ENCODE results near the gene SLC30A2.

Gene SLC30A2

DNA sequence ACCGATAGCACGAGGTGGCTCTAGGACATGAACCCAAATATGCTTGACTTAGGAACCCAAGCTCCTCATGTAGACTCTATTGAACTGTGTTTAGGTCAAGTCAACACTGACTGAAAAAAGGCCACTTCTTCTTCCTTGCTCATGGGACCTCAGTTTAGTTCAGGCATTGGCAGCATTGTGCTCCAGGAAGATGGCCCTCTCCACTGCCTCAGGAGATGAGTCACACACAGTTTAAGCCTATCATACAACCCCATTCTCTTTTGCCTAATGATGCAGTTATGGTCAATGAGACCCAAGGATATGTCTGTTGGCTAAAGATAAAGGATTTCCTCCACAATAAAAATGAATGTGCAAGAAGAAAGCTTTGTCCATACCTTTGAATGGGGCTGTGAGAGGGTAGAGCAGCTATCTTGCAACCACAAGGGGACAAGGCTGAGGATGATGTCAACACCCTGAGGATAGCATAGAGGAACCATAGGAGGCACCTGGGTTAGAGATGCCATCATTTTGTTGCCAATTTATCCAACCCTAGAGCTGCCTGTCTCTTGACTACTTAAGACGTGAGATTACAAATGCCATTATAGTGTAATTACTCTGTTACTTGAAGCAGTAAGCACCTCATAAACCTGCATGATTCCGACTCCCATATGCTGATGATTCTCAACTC lies 24.5 kb upstream of the SLC30A2 start:
- DNase-seq: no peak

DNA sequence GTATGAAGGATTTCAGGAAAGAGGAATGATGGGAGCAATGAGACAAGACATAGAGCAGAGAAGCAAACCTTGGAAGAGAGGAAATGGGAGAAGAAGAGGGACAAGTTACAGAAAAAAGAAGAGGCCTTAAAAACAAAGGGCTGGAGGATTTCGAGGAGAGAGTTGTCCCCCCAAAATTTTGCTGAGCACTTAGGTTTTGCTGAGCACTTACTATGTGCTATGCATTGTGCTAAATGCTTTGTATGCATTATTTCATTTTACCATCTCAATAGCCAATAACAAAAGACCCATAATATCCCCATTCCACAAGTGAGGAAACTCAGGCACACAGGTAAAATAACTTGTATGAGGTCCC lies 24.0 kb upstream of the SLC30A2 start:
- DNase-seq: no peak

DNA sequence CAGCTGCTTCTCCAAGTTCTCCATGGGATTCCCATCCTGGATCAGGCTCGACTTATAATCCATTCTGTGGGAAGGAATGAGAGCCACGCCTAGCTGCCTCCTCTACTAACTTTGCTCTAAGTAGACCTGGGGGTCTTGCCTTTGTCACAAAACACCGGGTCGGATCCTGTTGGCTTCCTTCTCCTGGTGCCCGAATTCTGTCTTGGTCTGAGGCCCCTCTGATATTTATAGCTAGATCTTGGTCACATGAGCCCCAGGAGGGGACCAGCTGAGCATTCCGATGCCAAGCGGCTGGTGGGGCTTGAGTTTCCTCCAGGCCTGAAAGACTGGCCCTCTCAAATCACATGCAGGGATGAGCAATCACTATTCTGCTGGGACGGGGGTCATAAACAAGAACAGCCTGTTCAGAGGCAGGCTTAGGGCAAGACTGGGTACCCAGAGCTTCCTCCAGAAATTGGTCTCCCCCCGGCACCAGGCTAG lies 21.6 kb upstream of the SLC30A2 start, which contains the start of gene TRIM63:
Gene TRIM63, minus strand, starts transcription at position 199 of the 480 bp plus-strand sequence. Its CDS starts 136 bp downstream, at position 63.
- DNase-seq: no peak

DNA sequence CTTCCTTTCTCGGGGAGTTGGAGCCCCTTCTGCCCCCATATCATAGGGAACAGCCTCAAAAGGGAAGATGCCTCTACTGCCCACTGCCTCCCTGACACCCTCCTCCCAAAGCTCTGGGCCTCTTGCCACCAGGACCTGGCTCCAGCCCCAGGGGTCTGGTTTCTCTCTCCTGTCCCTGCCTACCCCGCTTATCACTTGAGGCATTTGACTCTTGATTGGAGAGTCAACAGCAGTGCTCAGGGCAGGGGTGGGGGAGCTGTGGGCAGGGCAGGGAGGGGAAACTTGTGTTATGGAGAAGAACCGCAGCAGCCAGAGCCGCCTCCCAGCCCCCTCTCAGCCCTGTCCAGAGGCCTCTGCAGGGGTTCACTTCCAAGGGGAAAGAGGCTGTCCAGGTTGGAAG lies 20.9 kb upstream of the SLC30A2 start:
- no peak for DNase-seq

DNA sequence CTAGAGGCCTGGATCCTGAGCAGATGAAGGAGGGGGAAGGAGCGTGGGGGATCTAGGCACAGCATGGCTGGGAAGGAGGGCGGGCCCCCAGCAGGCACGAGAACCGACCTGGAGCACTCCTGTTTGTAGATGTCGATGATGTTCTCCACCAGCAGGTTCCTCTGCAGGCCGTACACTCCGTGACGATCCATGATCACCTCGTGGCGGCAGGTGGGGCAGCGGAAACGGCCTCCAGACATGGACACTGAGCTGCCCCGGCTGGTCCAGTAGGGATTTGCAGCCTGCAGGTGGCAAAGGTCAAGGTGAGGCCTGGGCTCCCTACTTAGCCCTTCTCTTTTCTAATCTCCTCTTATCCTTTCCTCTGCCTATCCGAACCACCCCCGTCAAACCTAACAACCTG lies 20.2 kb upstream of the SLC30A2 start:
- no peak for DNase-seq

DNA sequence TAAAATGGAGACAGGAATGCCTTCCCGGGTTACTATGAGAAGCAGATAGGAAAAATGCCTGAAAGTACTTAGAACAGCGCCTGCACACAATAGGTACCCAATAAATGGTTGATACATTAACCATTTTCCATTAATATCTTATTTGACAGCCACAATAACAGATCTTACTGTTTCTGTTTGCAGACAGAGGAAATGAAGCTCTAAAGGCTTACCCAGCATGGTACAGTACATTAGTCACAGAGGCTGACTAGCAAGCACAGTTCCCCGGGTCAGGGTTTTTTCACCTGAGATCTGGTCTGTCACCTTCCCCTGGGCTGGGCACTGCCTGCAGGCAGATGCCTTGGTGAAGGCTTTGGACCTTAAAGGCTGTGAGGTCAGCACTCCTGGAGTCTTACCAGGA lies 18.6 kb upstream of the SLC30A2 start:
- DNase-seq: no peak

DNA sequence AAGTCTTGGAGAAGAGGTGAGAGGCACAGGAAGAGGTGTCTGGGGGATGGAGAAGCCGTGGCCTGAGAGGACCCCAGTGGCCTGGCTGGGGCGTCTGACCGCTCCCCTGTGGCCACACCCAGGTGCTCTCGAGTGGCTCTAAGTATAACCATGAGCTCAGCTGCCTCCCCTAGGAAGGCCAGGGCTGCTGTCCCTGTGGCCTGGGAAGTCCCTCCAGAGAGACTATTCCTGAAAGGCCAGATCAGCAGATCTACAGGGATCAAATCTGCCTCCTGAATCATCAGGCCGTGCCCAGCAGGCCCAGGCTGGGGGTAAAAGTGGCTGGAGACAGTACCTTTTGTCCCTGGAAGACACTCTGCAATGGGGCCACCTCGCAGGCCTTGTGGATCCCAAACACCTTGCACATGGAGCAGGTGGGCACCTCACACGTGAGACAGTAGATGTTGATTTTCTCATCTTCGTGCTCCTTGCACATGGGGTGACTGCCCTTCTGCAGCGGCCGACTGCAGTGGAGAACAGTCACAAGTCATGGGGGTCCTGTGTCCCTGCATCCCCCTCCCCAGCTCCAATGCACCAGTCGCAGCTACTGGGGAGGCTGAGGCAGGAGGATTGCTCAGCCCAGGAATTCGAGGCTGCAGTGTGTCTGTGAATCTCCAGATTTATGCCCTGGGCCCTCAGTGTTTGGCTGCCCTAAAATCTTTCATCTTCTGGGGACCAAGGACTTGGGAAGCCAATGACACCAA lies 15.1 kb upstream of the SLC30A2 start:
- no peak for DNase-seq

DNA sequence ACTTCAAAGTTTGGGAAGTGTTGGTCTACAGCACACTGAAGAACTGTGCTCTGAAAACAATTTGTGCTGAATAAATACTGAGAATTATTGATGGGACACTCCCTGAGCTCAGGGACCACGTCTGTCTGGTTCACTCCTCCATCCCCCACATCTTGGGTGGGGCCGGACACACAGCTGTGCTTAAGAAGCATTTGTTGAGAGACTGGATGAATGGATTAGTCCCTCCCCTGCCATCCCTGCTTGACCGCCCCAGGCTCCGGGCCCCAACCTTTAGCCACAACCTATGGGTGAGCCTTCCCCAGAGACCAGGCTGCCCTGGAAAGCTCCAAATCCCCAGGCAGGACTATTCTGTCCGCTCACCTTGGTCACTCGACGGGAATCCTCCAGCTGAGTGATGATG lies 14.0 kb upstream of the SLC30A2 start:
- no peak for DNase-seq

DNA sequence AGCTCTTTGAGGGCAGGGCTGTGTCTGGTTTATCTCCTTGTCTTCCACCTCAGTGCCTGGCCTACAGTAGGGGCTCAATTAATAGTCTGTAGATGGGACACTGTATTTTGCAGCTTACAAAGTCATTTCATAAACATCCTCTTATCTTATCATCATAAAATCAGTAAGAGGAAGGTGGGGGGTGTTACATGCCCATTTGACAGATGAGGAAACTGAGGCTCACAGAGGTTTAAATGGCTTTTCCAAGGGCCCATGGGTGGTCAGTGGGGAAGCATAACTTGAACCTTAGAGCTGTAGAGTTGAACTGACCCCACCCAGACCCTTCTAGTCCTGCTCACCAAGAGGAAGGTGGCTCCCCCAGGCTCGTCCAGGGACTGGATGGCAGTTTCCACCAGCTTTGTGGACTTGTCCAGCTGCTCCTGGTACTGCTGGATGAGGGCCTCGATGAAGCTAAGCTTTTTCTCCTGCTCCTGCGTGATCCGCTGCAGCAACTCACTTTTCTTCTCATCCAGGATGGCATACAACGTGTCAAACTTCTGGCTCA lies 12.2 kb upstream of the SLC30A2 start:
- DNase-seq: no peak

DNA sequence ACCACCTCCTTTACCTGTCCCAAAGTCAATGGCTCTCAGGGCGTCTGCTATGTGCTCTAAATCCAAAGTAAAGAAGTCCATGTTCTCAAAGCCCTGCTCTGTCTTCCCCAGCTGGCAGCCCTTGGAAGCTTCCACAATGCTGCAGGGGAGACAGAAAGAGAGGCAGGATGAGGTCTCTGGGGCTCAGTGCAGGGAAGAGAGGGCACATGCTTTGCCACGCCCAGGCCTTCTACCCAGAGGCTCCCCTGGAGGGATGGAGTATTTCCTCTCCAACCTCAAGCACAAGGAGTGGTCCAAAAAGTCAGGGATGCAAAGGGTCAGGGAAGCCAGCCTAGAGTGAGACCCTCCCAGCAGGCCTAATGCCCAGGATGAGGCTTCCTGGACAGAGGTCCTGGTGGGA lies 11.3 kb upstream of the SLC30A2 start:
- DNase-seq: no peak

DNA sequence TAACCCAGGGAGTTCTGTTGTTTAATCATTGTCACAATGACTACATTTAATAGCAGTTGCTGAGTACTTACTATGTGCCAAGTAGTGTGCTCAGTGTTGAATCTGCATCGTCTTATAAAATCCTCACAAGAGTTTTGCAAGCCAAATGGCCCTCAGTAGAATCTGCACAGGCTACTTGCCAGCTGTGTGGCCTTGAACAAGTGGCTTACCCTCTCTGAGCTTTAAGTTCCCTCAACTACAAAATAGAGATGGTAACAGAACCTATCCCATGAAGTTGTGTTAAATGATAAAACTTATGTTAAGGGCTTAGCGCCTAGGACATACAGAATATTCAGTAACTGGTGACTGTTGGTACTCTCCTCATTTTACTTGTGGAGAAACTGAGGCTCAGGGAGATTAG lies 9.1 kb upstream of the SLC30A2 start:
- DNase-seq: no peak

DNA sequence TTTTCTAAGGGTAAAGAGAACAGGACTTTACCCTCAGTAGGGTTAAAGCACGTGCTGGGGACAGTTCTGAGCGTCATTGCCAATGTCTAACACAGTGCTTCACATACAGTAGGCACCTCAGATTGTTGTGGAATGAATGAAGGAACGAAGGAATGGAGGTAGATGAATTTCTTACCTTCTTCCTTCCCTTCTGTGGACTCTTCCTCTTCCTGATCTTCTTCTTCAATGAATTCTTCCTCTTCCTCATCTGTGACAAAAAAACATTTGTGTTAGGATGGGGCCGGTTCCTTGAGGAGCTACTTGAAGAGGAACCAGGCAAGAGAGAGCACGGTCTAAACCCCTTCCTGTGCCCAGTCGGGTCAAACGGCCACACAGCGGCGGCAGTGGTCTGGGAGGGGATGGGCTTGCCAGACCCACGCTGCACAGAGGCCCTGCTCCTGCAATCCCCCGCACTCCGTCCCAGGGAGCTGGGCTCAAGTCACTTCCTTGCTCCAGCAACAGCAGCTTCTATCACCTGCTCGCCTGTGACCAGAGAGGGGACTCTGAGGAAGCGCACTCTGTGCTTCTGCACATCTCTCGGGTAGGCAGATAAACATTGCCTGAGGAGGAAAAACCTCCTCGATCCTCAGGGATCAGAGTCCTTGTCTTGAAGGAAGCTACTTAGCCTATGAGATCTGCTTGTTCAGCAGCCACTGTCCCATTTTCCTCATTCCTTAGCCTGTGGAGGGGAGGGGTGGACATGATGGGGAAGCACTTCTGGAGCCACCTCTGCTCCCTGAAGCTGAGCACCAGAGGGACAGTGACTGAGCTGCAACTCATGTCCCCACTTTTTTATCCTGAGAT lies 8.0 kb upstream of the SLC30A2 start:
- no peak for DNase-seq

DNA sequence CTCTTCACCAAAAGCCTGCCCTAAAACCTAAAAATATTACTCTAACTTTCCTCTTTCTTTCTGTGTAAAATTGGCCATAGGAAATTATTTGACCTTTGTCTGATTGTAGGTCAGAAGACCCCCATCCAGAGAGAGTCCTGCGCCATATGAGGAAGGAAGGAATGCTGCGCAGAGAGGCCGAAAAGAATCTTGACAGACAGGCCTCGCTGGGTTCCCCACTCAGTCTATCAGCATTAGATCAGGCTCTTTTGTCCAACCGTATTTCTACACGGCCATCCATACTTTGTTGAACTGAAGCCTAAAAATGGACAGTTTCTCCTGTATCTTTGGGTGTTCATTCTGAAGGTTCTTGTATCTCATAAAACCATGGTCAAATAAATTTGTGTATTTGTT lies 4.3 kb upstream of the SLC30A2 start:
- DNase-seq: no peak

DNA sequence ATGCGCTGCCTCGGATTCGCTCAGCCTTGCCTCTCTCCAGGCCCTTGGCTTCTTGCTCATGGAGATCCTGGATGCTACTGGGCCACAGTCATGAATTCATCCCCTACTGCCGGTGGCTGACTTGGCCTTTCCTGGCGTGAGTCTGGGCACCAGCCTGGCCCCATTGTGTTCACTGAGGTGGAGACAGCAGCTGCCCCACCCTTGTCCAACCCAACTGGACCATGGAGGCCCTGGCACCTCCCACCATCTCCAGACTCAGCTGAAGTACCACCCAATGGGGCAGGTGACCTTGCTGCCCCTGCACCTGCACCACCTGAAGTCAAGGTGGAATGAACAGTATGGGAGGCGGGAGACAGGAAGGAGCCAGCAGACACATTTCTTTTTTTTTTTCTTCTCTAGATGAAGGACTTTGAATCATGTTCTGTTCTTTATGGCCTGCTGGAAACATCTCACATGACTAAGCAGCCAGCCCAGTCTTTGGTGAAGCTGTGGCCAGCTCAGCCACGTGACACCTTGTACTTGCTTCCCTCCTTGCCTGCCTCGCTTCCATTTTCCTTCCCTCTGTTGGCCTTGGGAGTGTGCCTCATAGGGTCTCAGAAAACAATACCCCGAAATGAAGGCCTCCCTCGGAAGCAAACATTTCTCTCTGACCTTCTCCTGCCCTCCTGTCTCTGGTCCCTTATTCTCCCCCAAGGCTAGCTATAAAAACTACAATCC lies 3.8 kb upstream of the SLC30A2 start:
- DNase-seq: no peak

DNA sequence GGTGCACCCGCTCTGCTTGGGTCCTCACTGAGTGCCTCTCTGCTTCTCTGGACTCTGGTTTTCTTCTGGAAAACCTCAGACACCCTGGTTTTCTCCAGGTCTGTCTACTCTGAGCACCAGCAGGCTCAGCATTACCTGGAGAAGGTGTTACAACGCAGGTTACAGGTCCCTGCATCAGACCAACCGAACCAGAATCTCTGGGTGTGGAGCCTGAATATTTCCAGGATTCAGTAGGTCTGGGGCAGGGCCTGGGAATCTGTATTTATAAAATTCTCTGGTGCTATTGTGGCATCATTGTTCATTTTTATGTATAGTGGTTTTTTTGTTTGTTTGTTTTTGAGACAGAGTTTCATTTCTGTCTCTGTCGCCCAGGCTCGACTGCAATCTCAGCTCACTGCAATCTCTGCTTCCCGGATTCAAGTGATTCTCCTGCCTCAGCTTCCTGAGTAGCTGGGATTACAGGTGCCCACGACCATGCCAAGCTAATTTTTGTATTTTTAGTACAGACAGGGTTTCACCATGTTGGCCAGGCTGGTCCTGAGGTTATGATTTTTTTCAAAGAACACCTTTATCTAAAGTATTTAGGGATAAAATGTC lies 1.5 kb upstream of the SLC30A2 start:
- DNase-seq: no peak

DNA sequence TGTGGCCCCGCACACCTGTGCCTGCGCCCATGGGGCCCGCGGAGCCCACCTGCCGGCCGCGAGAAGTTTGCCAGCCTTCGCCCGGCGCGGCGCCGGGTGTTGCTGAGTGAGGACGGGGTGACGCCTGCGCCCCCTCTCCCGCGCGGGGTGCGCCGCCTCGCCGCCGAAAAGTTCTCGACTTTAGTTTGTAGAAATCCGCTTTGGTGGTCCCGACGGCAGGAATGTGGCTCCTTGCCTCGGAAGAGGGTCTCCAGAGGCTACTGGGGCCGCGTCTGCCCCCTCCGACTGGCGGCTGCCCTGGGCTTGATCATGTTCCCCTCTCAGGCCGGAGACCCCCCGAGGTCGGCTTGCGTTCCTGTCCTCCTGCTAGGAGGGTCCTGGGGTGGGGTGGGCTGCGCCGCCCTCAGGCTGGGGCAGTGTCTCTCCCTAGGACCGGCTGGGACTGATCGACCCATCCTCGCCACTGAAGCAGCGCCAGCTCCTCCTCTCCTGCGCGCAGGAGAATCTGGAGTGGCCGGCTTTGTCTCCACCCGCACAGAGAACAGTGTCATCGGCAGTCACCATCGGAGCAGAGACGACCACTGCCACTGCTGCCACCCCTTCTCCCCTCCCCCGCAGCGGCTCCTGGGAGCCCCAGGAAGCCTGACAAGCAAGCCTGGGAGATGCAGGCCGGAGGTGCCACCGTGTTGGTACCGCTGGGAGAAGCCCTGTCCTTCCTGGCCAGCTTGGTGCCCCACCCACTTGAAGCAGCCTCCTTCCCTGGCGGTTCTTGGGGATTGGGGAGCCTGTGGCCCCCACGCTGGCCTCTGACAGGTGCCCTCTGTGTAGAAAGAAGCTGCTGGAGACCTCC lies 553 bp upstream of the SLC30A2 start:
- DNase-seq: no peak

DNA sequence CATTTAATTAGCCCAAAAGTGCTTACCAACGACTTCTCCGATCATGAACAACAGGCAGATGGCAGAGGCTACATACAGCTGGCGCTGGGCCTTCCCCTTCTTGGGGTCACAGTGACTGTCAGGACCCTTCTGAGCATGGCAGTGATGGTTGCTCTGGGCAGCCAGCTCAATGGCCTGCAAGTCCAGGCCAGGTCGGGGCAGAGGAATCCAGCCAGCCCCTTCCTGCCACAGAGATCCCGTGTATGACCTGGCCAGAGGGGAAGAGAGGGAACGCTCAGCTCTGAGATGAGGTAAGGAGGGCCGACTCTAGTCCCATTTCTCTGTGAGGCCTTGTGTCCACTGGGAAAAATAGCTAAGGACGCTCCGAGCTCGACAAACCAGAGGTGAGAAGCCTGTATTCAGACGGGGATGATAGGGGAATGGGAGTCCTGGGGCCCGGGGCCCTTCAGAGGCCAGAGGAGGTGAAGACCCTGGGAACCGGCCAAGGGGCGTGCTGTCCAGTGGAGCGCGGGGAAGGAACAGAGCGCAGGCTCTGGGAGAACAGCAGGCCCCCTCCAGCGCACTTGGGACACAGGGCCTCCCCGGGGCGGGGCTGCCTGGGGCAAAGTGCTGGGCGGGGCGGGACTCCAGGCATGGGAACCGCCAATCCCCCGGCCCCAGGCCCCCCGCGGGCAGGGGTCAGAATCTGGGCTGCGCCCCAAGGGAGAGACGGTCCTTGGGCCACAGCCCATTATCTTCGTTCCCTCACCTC lies 772 bp downstream of the SLC30A2 start:
- DNase-seq: no peak

DNA sequence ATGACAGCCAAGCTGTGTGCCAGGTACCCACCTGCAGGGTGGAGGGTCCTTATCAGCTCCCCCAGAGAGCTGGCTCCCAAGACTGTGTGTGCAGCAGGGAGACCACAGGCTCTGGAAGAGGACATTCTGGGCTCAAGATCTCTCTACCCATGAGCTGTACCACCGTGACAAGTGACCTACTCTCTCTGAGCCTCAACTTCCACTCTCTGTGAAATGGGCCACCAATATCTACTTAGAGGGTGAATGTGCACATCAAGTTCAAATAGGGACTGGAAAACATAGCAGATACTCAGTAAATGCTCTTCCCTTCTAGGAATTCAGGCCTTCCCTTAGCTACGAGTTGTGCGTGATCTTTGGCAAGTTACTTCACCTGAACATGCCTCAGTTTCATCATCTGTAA lies 1.5 kb downstream of the SLC30A2 start:
- DNase-seq: no peak

DNA sequence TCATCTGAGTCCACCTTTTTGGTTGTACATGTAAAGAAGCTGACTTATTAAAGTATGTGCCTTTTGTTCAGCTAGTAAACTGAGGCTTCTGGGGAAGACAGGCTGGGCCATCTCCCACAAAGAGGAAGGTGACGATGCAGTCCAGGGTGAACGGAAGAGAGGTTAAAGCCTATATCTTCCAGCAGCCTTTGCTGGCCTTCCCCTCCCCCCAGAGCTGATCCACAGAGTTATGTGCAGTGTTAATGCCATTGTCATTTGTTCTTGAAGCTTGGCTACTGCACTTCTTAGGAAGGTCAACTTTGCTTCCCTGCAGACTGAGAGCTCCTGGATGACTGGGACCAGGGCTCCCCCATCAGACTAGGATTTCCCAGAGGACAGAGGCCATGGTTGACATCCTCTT lies 2.2 kb downstream of the SLC30A2 start:
- no peak for DNase-seq

DNA sequence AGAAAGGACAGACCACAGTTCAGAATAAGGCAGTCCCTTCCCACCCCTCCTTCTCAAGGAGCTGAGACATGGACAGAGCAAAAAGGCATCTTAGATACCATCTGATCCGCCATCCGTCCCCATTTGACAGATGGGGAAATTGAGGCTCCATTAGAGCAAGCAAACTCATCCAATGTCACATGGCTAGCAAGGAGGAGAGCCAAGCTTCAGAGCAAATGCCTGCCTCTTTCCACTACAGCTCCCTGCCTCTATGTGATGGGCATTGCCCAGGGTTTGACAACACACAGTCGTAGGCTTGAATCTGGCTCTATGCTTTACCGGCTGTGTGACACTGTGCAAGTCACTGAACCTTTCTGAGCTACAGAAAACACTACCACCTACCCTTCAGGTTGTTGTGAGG lies 3.9 kb downstream of the SLC30A2 start:
- DNase-seq: no peak

DNA sequence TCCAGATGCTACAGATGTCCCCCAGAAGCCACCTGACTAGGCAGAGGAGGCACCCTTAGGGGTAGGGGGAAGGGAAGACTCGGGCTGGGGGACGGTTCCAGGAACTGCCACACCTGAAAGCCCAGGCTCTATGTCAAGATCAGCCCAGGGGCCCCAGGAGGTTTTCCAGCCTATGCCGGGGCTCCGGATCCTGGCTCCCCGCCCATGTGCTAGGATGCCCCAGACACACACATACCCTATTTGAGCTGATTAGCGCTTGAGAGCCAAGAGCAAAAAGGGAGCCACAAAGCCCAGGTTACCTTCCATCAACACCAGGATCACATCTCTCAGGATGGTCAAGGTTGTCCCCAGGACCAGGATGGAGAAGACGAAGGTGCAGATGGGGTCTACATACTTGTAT lies 4.5 kb downstream of the SLC30A2 start:
- DNase-seq: no peak

Data from effector CD8-positive, alpha-beta T cell (primary cell).